GM23338 (cell line): ENCODE results near the gene ZC2HC1B. TPM values are rescaled to one million over a fixed set of nuclear protein-coding genes. Genes with fewer than 3 reads are reported as not detected.

Experiments used
- ATAC-seq: fragments of 200-7000 bp; cut with Tn5 transposase; 3 replicates; pipeline ENCODE4 v1.9.1; 2020
- DNase-seq: peaks from one replicate; pipeline ENCODE4 v3.0.0-alpha.2; 2015; ENCODE audit warnings: low spot score
- H2AFZ ChIP-seq: fragments of 200-600 bp; sonication (generic); 2 replicates; pipeline ENCODE4 v1.8.0; 2016; ENCODE audit warnings: antibody characterized with exemption, mild to moderate bottlenecking, moderate library complexity
- H3F3A ChIP-seq: fragments of 200-600 bp; sonication (generic); replicated peaks from 2 replicates; pipeline ENCODE4 v1.8.0; 2017; ENCODE audit warnings: antibody characterized with exemption, mixed run types, low read depth
- H3K27ac ChIP-seq: fragments of 200-600 bp; sonication (generic); 2 replicates; pipeline ENCODE4 v1.6.1; 2016; ENCODE audit warnings: low read depth
- H3K27me3 ChIP-seq: fragments of 200-600 bp; sonication (generic); 2 replicates; pipeline ENCODE4 v1.8.0; 2016; ENCODE audit warnings: mild to moderate bottlenecking, mixed run types, moderate library complexity; ENCODE audit not compliant: insufficient read depth
- H3K36me3 ChIP-seq: fragments of 200-600 bp; sonication (generic); 2 replicates; pipeline ENCODE4 v1.8.0; 2016; ENCODE audit warnings: mild to moderate bottlenecking; ENCODE audit not compliant: insufficient read depth
- H3K4me1 ChIP-seq: fragments of 200-600 bp; sonication (generic); 2 replicates; pipeline ENCODE4 v1.8.0; 2016; ENCODE audit warnings: mild to moderate bottlenecking, moderate library complexity; ENCODE audit not compliant: insufficient read depth
- H3K4me2 ChIP-seq: fragments of 200-600 bp; sonication (generic); 2 replicates; pipeline ENCODE4 v1.7.1; 2017; ENCODE audit warnings: mixed run types
- H3K4me3 ChIP-seq: fragments of 200-600 bp; sonication (generic); 2 replicates; pipeline ENCODE4 v1.6.1; 2016; ENCODE audit warnings: mixed run types
- H3K79me2 ChIP-seq: fragments of 200-600 bp; sonication (generic); replicated peaks from 2 replicates; pipeline ENCODE4 v1.8.0; 2017; ENCODE audit warnings: mild to moderate bottlenecking; ENCODE audit not compliant: insufficient read depth
- H3K9me2 ChIP-seq: fragments of 200-600 bp; sonication (generic); 2 replicates; pipeline ENCODE4 v1.8.0; 2017; ENCODE audit not compliant: insufficient read depth
- H4K20me1 ChIP-seq: fragments of 200-600 bp; sonication (generic); replicated peaks from 2 replicates; pipeline ENCODE4 v1.8.0; 2017; ENCODE audit warnings: mild to moderate bottlenecking; ENCODE audit not compliant: insufficient read depth
- H3K27ac Mint-ChIP-seq: 2 replicates; pipeline ENCODE4 v1.8.0; 2020; ENCODE audit warnings: inconsistent platforms, mild to moderate bottlenecking, moderate library complexity, mixed read lengths
- H3K27me3 Mint-ChIP-seq: 3 replicates; pipeline ENCODE4 v1.8.0; 2022; ENCODE audit warnings: low read depth, mild to moderate bottlenecking, moderate library complexity, mixed read lengths, inconsistent platforms; ENCODE audit not compliant: insufficient read depth, poor library complexity
- H3K36me3 Mint-ChIP-seq: 3 replicates; pipeline ENCODE4 v1.8.0; 2021; ENCODE audit warnings: low read depth, mild to moderate bottlenecking, inconsistent platforms, moderate library complexity, mixed read lengths
- H3K4me1 Mint-ChIP-seq: 3 replicates; pipeline ENCODE4 v1.8.0; 2020; ENCODE audit warnings: mild to moderate bottlenecking, inconsistent platforms, mixed read lengths
- H3K4me3 Mint-ChIP-seq: 3 replicates; pipeline ENCODE4 v1.8.0; 2021; ENCODE audit warnings: moderate library complexity, mild to moderate bottlenecking, inconsistent platforms, mixed read lengths
- H3K9me3 Mint-ChIP-seq: 3 replicates; pipeline ENCODE4 v1.8.0; 2020; ENCODE audit warnings: moderate library complexity, mild to moderate bottlenecking, inconsistent platforms, mixed read lengths
- EZH2 ChIP-seq: fragments of 200-600 bp; sonication (generic); IDR thresholded peaks from one replicate; pipeline ENCODE4 v1.8.0; 2017; ENCODE audit warnings: antibody characterized with exemption, mild to moderate bottlenecking, low read depth; ENCODE audit not compliant: unreplicated experiment
- POLR2AphosphoS5 ChIP-seq: IDR thresholded peaks from 2 replicates; pipeline ENCODE4 v1.6.1; 2016; ENCODE audit warnings: antibody characterized with exemption, low read depth
- ZNF462 ChIP-seq: fragments of 250-450 bp; sonication (Bioruptor Pico); IDR thresholded peaks from 2 replicates; pipeline ENCODE4 v1.5.0; 2020; ENCODE audit warnings: mild to moderate bottlenecking, moderate library complexity
- polyA plus RNA-seq: library from polyadenylated mRNA; unstranded; fragments of >200 nt; fragmentation: Nextera tagmentation; extraction: Ambion mirVana; gene quantifications from 2 replicates; pipeline ENCODE4 v1.2.1, GENCODE V29; 2016
- total RNA-seq: library from RNA; depleted of rRNA; stranded (reverse); fragments of >200 nt; shearing (Covaris generic); gene quantifications from 2 replicates; pipeline ENCODE4 v1.2.3, GENCODE V29; 2014
- TF ChIP-seq, protein P1 (sequence below), 2 experiments: fragments of 200-600 bp in 1 of 2; sonication (generic) in 1 of 2; conservative IDR thresholded peaks; 2 replicates each; pipeline versions ENCODE4 v1.5.1 to v1.6.1; 2016 to 2017; ENCODE audit warnings: antibody characterized with exemption in 2 of 2, low read depth in 2 of 2, mild to moderate bottlenecking in 2 of 2, moderate library complexity in 1 of 2
- TF ChIP-seq, protein P2 (sequence below): IDR thresholded peaks from 2 replicates; pipeline ENCODE4 v1.6.1; 2016; ENCODE audit warnings: antibody characterized with exemption

The ZC2HC1B gene
- total and polyA plus RNA-seq, 2 experiments from 2014 or later, result not detected

GRCh38 chr6:143882401-143882930 lies 18.2 kb downstream of the ZC2HC1B start:
- Histone ChIP-seq H3F3A (no peaks in the 10 kb centered on the region), H3K79me2 (no peaks in the 10 kb centered on the region), H4K20me1 (no peaks in the 10 kb centered on the region), H3K4me1 (no peaks in the 10 kb centered on the region), H3K27me3 (no peaks in the 10 kb centered on the region), H3K4me2 (no peak overlapping the region), H3K36me3 (no peaks in the 10 kb centered on the region), H2AFZ (peak overlapping the region; percentile 33; the same call in 1 of the 2 replicates), H3K4me3 (no peak overlapping the region), H3K27ac (no peak overlapping the region), H3K9me2 (peaks cover 5% of the 10 kb centered on the region; the same call in 1 of the 2 replicates)
- Mint-ChIP-seq H3K27ac (no peak overlapping the region), H3K4me1 (no peaks in the 10 kb centered on the region), H3K4me3 (no peak overlapping the region), H3K27me3 (no peaks in the 10 kb centered on the region), H3K36me3 (no peaks in the 10 kb centered on the region), H3K9me3 (peaks cover 3% of the 10 kb centered on the region; the same call in 1 of the 3 replicates)
- DNase-seq (no peak), ATAC-seq (no peak)
- TF ChIP-seq, protein P1, sequence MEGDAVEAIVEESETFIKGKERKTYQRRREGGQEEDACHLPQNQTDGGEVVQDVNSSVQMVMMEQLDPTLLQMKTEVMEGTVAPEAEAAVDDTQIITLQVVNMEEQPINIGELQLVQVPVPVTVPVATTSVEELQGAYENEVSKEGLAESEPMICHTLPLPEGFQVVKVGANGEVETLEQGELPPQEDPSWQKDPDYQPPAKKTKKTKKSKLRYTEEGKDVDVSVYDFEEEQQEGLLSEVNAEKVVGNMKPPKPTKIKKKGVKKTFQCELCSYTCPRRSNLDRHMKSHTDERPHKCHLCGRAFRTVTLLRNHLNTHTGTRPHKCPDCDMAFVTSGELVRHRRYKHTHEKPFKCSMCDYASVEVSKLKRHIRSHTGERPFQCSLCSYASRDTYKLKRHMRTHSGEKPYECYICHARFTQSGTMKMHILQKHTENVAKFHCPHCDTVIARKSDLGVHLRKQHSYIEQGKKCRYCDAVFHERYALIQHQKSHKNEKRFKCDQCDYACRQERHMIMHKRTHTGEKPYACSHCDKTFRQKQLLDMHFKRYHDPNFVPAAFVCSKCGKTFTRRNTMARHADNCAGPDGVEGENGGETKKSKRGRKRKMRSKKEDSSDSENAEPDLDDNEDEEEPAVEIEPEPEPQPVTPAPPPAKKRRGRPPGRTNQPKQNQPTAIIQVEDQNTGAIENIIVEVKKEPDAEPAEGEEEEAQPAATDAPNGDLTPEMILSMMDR (conservative IDR thresholded peaks at IDR 0.05; ENCODE audit: low read depth in 2 of 2), result no peak
- no peak for TF ChIP-seq POLR2AphosphoS5
- no peak for TF ChIP-seq EZH2
- TF ChIP-seq ZNF462, result no peak
- TF ChIP-seq, protein P2, sequence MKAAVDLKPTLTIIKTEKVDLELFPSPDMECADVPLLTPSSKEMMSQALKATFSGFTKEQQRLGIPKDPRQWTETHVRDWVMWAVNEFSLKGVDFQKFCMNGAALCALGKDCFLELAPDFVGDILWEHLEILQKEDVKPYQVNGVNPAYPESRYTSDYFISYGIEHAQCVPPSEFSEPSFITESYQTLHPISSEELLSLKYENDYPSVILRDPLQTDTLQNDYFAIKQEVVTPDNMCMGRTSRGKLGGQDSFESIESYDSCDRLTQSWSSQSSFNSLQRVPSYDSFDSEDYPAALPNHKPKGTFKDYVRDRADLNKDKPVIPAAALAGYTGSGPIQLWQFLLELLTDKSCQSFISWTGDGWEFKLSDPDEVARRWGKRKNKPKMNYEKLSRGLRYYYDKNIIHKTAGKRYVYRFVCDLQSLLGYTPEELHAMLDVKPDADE, result no peak
